Testis (tissue), 2 donors: ENCODE measurements around the gene RPTOR.

Source experiments
- POLR2A ChIP-seq: fragments of 450-650 bp; IDR thresholded peaks from one replicate; pipeline ENCODE4 v1.6.1; 2017; ENCODE audit warnings: antibody characterized with exemption, mild to moderate bottlenecking, moderate library complexity
- TF ChIP-seq, protein P1 (sequence below), 3 experiments: fragments of 450-650 bp in 2 of 3; fragments of 200-600 bp in 1 of 3; sonication (generic) in 1 of 3; IDR thresholded peaks; one replicate each; pipeline ENCODE4 v1.5.1; 2016 to 2019; ENCODE audit warnings: antibody characterized with exemption in 3 of 3, mild to moderate bottlenecking in 2 of 3, moderate library complexity in 1 of 3

DNA sequence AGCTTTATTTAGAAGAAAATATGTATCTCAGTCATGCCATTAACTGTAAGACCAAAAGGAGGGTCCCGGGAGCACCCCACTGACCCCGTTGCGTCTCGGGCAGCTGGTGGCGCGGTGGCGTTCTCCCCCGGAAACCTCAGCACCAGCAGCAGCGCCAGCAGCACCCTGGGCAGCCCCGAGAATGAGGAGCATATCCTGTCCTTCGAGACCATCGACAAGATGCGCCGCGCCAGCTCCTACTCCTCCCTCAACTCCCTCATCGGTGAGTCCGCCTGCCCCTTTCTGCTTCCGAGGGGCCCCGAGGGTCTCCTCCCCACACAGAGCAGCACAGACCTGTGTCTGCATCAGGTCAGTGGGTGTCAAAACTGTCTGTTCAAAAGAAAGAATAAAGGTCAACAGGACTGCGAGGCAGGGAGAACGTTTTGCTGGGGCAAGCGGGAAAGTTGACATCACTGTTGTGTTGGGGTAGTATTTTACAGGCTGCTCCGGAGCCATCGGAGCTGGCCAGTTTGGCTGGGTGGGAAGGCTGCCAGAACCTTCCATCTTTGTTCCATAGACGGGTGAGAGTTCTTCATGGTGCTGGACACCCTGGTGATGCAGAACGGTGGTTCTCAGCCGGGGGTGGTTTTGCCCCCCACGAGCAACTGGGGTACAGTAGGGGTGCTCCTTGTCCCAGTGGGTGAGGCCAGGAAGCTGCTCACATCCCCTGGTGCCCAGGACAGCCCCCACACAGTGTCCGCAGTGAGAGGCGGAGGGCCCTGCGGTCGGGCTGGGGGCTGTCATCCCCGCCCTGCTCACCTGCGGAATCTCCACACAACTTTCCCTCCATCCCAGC is 349.2 kb downstream of the RPTOR start:
- TF ChIP-seq POLR2A = no peak
- TF ChIP-seq, protein P1, sequence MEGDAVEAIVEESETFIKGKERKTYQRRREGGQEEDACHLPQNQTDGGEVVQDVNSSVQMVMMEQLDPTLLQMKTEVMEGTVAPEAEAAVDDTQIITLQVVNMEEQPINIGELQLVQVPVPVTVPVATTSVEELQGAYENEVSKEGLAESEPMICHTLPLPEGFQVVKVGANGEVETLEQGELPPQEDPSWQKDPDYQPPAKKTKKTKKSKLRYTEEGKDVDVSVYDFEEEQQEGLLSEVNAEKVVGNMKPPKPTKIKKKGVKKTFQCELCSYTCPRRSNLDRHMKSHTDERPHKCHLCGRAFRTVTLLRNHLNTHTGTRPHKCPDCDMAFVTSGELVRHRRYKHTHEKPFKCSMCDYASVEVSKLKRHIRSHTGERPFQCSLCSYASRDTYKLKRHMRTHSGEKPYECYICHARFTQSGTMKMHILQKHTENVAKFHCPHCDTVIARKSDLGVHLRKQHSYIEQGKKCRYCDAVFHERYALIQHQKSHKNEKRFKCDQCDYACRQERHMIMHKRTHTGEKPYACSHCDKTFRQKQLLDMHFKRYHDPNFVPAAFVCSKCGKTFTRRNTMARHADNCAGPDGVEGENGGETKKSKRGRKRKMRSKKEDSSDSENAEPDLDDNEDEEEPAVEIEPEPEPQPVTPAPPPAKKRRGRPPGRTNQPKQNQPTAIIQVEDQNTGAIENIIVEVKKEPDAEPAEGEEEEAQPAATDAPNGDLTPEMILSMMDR (IDR thresholded peaks at IDR 0.05) = no peak
